ENCODE measurements around the gene RTTN. TPM values are rescaled to one million over a fixed set of nuclear protein-coding genes. Genes with fewer than 3 reads are reported as not detected.

The RTTN gene
- total and polyA plus RNA-seq, 2 donors (not counting 3 experiments of a cell fraction or from before 2014, with no cell fraction given), result 3.1 to 17.4 TPM

GRCh38 chr18:69968039-69968438 lies 237.4 kb downstream of the RTTN start:
- no peak overlapping the region for H3K27ac ChIP-seq (ENCODE audit: insufficient read depth, low read depth, low read length)
- no peaks in the 10 kb centered on the region for H3K9me1 ChIP-seq (replicated peaks; ENCODE audit: control insufficient read depth, extremely low read depth, insufficient read depth, low read length)
- no peaks in the 10 kb centered on the region for H3K4me1 ChIP-seq (ENCODE audit: control insufficient read depth, extremely low read depth, insufficient read depth, low read length)
- ChIA-PET CTCF (interaction anchor here (0.8 kb wide), 1 partner anchor 11 kb away, joined by 3 read pairs; no protein-coding TSS in a partner anchor), POLR2A (no interaction called here)
- DNase-seq (ENCODE audit: low read depth, low spot score), result no peak
- intact Hi-C loops (cut with micrococcal nuclease), result no loop called here
- no peaks in the 10 kb centered on the region for H3K9me3 ChIP-seq (replicated peaks; ENCODE audit: control insufficient read depth, insufficient read depth, low read length)
- no peaks in the 10 kb centered on the region for H4K20me1 ChIP-seq (replicated peaks; ENCODE audit: control insufficient read depth, extremely low read depth, insufficient read depth, low read length)
- H3K79me2 ChIP-seq (ENCODE audit: control insufficient read depth, insufficient read depth, low read length), result no peaks in the 10 kb centered on the region
- H3K4me3 ChIP-seq (replicated peaks in 1 of 3; ENCODE audit: insufficient read depth in 1 of 3, low read depth in 1 of 3, low read length in 3 of 3), result no peak overlapping the region
- H3K9ac ChIP-seq (replicated peaks; ENCODE audit: extremely low read depth, insufficient read depth, low read length), result no peak overlapping the region
- no peak for FAIRE-seq
- H3K4me2 ChIP-seq (ENCODE audit: insufficient read depth, low read length), result no peak overlapping the region
- no peaks in the 10 kb centered on the region for H3K36me3 ChIP-seq (ENCODE audit: control insufficient read depth in 2 of 2, extremely low read depth in 1 of 2, insufficient read depth in 2 of 2, low read length in 2 of 2)
- no TSS peak for BruUV-seq (replicated peaks)
- no peaks in the 10 kb centered on the region for H3K27me3 ChIP-seq (ENCODE audit: control insufficient read depth in 2 of 2, insufficient read depth in 2 of 2, low read length in 2 of 2)
- no peak overlapping the region for H2AFZ ChIP-seq (ENCODE audit: low read depth, low read length)
- dilution Hi-C loops (cut with MboI; ENCODE audit: extremely low pct_ligation_motif_present, low sequenced_read_pairs), result no loop called here
- no peak for TF ChIP-seq POLR2AphosphoS5 (IDR thresholded peaks at IDR 0.05; ENCODE audit: insufficient read depth, low read depth, low read length)
- TF ChIP-seq GATA2 (IDR thresholded peaks at IDR 0.05; ENCODE audit: insufficient read depth, insufficient read length, low read depth, low read length), result no peak
- TF ChIP-seq EZH2 (IDR thresholded peaks at IDR 0.05; ENCODE audit: borderline replicate concordance, low read depth, low read length, severe bottlenecking), result no peak
- no peak for TF ChIP-seq JUN (IDR thresholded peaks at IDR 0.05; ENCODE audit: borderline replicate concordance, insufficient read depth, insufficient read length, low read depth)
- no peak for TF ChIP-seq MYC (IDR thresholded peaks at IDR 0.05; ENCODE audit: low read depth, low read length)
- TF ChIP-seq FOS (IDR thresholded peaks at IDR 0.05; ENCODE audit: borderline replicate concordance, insufficient read depth, low read length), result no peak
- no peak for TF ChIP-seq POLR2A (IDR thresholded peaks at IDR 0.05; ENCODE audit: low read depth, low read length)
- TF ChIP-seq MAX (IDR thresholded peaks at IDR 0.05; ENCODE audit: insufficient read depth, insufficient read length), result no peak
- TF ChIP-seq, protein P1, sequence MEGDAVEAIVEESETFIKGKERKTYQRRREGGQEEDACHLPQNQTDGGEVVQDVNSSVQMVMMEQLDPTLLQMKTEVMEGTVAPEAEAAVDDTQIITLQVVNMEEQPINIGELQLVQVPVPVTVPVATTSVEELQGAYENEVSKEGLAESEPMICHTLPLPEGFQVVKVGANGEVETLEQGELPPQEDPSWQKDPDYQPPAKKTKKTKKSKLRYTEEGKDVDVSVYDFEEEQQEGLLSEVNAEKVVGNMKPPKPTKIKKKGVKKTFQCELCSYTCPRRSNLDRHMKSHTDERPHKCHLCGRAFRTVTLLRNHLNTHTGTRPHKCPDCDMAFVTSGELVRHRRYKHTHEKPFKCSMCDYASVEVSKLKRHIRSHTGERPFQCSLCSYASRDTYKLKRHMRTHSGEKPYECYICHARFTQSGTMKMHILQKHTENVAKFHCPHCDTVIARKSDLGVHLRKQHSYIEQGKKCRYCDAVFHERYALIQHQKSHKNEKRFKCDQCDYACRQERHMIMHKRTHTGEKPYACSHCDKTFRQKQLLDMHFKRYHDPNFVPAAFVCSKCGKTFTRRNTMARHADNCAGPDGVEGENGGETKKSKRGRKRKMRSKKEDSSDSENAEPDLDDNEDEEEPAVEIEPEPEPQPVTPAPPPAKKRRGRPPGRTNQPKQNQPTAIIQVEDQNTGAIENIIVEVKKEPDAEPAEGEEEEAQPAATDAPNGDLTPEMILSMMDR (IDR thresholded peaks at IDR 0.05; ENCODE audit: extremely low read depth in 1 of 2, insufficient read depth in 1 of 2, low read depth in 1 of 2, low read length in 2 of 2), result no peak
